HepG2 (cell line): ENCODE results near the gene OR1I1. TPM values are rescaled to one million over a fixed set of nuclear protein-coding genes. Genes with fewer than 3 reads are reported as not detected.

Experiments
- ARID4A ChIP-seq: sonication (generic); formaldehyde crosslinking; IDR thresholded peaks from 2 replicates; pipeline ENCODE4 v1.5.0; 2020; ENCODE audit warnings: mild to moderate bottlenecking, missing genetic modification reagents, borderline replicate concordance
- EED ChIP-seq: sonication (generic); formaldehyde crosslinking; IDR thresholded peaks from 2 replicates; pipeline ENCODE4 v1.5.0; 2020; ENCODE audit warnings: mild to moderate bottlenecking, missing genetic modification reagents
- GFI1 ChIP-seq: sonication (generic); formaldehyde crosslinking; IDR thresholded peaks from 2 replicates; pipeline ENCODE4 v1.5.0; 2020; ENCODE audit warnings: missing genetic modification reagents, mild to moderate bottlenecking, borderline replicate concordance
- HMG20B ChIP-seq: conservative IDR thresholded peaks from 2 replicates; pipeline ENCODE4 v1.6.1; 2016; ENCODE audit warnings: missing genetic modification reagents, missing compliant biosample characterization
- KLF9 ChIP-seq: IDR thresholded peaks from 2 replicates; pipeline ENCODE4 v1.6.1; 2016; ENCODE audit warnings: low read depth
- MTERF4 ChIP-seq: sonication (generic); formaldehyde crosslinking; IDR thresholded peaks from 2 replicates; pipeline ENCODE4 v1.8.0; 2023; ENCODE audit warnings: mild to moderate bottlenecking, missing genetic modification reagents
- SALL2 ChIP-seq: sonication (generic); formaldehyde crosslinking; IDR thresholded peaks from 2 replicates; pipeline ENCODE4 v1.8.1; 2023; ENCODE audit warnings: mild to moderate bottlenecking, missing genetic modification reagents, inconsistent platforms
- SP4 ChIP-seq: sonication (generic); formaldehyde crosslinking; IDR thresholded peaks from 2 replicates; pipeline ENCODE4 v1.8.1; 2023; ENCODE audit warnings: mild to moderate bottlenecking, missing genetic modification reagents
- TMF1 ChIP-seq: sonication (generic); formaldehyde crosslinking; IDR thresholded peaks from 2 replicates; pipeline ENCODE4 v1.8.1; 2022; ENCODE audit warnings: low read depth, missing genetic modification reagents
- ZNF160 ChIP-seq: sonication (generic); formaldehyde crosslinking; IDR thresholded peaks from 2 replicates; pipeline ENCODE4 v1.8.0; 2022; ENCODE audit warnings: mild to moderate bottlenecking, inconsistent platforms, missing genetic modification reagents
- ZNF382 ChIP-seq: sonication (generic); formaldehyde crosslinking; IDR thresholded peaks from 2 replicates; pipeline ENCODE4 v1.5.0; 2020; ENCODE audit warnings: missing genetic modification reagents, mild to moderate bottlenecking, borderline replicate concordance
- ZNF543 ChIP-seq: sonication (generic); formaldehyde crosslinking; IDR thresholded peaks from 2 replicates; pipeline ENCODE4 v1.4.0; 2020; ENCODE audit warnings: mild to moderate bottlenecking, missing genetic modification reagents
- polyA plus RNA-seq, 8 experiments: library from polyadenylated mRNA; depleted of rRNA in 3 of 8; stranded (reverse) in 7 of 8; unstranded in 1 of 8; fragments of >200 nt; fragmentation: Illumina TruSeq in 4 of 8; extraction: Trizol in 4 of 8; gene quantifications; 2 replicates each; pipeline versions ENCODE4 v1.2.1 to v1.2.3, GENCODE V29; 2011 to 2016; ENCODE audit warnings: low read depth in 4 of 8, missing spikeins in 1 of 8, mixed read lengths in 1 of 8; ENCODE audit not compliant: insufficient read depth in 1 of 8
- total RNA-seq, 5 experiments: library from RNA; depleted of rRNA; stranded (reverse); fragments of >200 nt; fragmentation: Illumina TruSeq; extraction: Trizol; gene quantifications; 2 replicates each; pipeline ENCODE4 v1.2.3, GENCODE V29; 2016; ENCODE audit warnings: low read depth in 1 of 5
- TF ChIP-seq, protein P1 (sequence below): fragments of 450-650 bp; IDR thresholded peaks from 2 replicates; pipeline ENCODE4 v1.6.1; 2016

The OR1I1 gene
- total and polyA plus RNA-seq, 2 of the 13 experiments (the other 11 are each of a cell fraction or from before 2014, with no cell fraction given) = not detected

GRCh38 chr19:15124572-15125231 is 42.7 kb downstream of the OR1I1 start (continued):
- TF ChIP-seq ZNF382 (CRISPR knock-in tag) (no peak), KLF9 (CRISPR knock-in tag) (peak; percentile 33; the same call in 1 of the 2 replicates), GFI1 (CRISPR knock-in tag) (no peak), EED (CRISPR knock-in tag) (peak; percentile 18; the same call in 1 of the 2 replicates), ARID4A (CRISPR knock-in tag) (peak; percentile 86; the same call in 1 of the 2 replicates), MTERF4 (CRISPR knock-in tag) (peak; percentile 77), TMF1 (CRISPR knock-in tag) (peak; percentile 79), SALL2 (CRISPR knock-in tag) (0 out of 2 replicates have a peak, but pooled peaks have one; percentile 26), ZNF160 (CRISPR knock-in tag) (peak; percentile 16; the same call in 1 of the 2 replicates), SP4 (0 out of 2 replicates have a peak, but pooled peaks have one; percentile 16), ZNF543 (0 out of 2 replicates have a peak, but pooled peaks have one; percentile 5), HMG20B (no peak)
- TF ChIP-seq, protein P1, sequence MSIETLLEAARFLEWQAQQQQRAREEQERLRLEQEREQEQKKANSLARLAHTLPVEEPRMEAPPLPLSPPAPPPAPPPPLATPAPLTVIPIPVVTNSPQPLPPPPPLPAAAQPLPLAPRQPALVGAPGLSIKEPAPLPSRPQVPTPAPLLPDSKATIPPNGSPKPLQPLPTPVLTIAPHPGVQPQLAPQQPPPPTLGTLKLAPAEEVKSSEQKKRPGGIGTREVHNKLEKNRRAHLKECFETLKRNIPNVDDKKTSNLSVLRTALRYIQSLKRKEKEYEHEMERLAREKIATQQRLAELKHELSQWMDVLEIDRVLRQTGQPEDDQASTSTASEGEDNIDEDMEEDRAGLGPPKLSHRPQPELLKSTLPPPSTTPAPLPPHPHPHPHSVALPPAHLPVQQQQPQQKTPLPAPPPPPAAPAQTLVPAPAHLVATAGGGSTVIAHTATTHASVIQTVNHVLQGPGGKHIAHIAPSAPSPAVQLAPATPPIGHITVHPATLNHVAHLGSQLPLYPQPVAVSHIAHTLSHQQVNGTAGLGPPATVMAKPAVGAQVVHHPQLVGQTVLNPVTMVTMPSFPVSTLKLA = no peak
